GM12873 (cell line): Measurements from ENCODE around the gene MYLK.

Experiments
- CTCF ChIP-seq: IDR thresholded peaks from 2 replicates; pipeline ENCODE4 v1.5.1; 2012; ENCODE audit warnings: low read depth, mild to moderate bottlenecking, moderate library complexity, low read length, control low read depth; ENCODE audit not compliant: insufficient read depth; ENCODE audit errors: missing control alignments

The MYLK gene

DNA sequence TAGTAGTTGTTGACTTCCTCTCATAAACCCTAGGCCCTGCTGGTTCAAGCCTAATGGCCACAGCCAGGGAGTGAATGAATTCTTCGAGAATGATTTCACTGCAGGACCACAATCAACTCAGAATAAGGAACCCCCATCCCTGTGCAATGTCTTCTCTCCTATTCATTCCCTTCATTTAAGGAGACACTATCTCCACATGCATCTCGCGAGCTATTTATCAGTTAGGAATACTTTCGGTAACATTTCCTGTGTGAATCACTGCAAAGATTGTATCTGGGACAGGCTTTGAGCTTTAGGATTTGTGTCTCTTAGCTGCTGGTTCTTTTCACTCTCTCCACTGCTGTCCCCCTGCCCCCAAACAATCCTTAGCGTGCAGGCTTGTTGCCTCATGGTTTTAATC, 94.4 kb downstream of the MYLK start:
- TF ChIP-seq CTCF: no peak

GRCh38 chr3:123789160-123789559, 95.0 kb downstream of the MYLK start:
- no peak for TF ChIP-seq CTCF

- TF ChIP-seq CTCF: no peak
Measured at GRCh38 chr3:123788710-123789109, 95.4 kb downstream of the MYLK start.

- no peak for TF ChIP-seq CTCF
Measured at GRCh38 chr3:123787133-123787532, 97.0 kb downstream of the MYLK start.

- no peak for TF ChIP-seq CTCF
Measured at GRCh38 chr3:123785602-123786001, 98.5 kb downstream of the MYLK start.

- no peak for TF ChIP-seq CTCF
Measured at GRCh38 chr3:123783811-123784210, 100.3 kb downstream of the MYLK start.

DNA sequence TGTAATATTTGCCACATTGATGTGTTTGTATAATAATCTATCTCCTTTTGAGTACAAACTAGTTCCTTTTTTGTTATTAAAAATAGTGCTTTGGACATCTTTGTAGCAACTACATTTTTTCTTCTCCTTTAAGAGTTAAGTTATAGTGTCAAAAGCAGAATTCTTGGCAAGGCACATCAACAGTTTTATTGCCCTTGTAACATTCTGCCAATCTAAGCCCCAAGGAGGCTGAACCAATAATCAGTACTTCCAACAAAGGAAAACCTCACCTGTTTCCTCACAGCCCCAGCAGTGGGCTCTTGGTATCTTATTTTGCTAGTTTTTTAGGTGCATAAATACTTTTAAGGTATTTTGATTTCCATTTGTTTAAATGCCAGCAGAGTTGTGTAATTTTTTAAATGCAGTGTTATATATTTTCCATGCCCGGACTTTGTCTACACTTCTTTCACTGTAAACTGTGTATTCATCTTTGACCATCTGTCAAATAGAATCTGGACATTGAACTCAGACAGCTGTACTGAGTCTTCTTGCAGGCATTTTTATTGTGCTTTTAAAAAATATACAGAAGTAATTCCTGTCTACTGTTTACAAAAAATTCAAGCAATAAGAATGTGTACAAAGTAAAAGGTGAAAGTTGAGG, 101.0 kb downstream of the MYLK start:
- no peak for TF ChIP-seq CTCF

DNA sequence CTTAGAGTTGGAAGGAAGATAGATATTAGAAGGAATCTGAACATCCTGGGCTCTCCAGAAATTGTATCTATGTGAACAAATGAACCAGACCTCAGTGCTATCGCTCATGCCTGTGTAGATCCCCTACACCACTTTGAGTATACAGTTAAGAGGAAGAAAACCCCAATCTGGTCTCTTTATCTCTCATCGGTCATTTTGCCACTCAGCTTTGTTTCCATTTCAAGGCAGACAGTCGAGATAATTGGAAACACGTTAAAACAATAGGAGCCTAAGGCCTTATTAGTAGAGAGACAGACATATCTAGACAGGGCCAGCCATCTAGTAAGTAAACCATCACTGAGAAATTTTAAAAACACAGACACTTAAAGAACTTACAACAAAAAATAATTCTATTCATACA, 101.6 kb downstream of the MYLK start:
- no peak for TF ChIP-seq CTCF
